Measurements from ENCODE around the gene ASB1.

DNA sequence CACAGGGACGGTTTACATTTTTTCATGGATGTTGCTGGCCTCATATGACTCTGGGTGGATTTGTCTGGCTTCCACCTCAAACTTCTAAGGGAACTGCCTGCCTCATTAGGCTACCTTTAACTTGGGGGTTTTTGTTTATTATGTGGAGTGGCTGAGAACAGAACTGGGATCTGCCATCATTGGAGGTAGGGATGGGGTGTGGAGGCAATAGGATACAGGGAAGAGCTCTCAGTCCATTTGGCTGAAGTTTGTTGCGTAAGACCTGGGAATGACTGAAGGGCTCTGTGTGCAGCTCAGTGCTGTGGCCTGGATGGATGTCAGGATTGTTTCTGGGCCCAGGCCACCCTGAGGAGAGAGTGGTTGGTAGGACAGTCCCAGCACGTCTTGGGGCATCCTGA, 31.2 kb downstream of the ASB1 start:
- TF ChIP-seq, protein P1, sequence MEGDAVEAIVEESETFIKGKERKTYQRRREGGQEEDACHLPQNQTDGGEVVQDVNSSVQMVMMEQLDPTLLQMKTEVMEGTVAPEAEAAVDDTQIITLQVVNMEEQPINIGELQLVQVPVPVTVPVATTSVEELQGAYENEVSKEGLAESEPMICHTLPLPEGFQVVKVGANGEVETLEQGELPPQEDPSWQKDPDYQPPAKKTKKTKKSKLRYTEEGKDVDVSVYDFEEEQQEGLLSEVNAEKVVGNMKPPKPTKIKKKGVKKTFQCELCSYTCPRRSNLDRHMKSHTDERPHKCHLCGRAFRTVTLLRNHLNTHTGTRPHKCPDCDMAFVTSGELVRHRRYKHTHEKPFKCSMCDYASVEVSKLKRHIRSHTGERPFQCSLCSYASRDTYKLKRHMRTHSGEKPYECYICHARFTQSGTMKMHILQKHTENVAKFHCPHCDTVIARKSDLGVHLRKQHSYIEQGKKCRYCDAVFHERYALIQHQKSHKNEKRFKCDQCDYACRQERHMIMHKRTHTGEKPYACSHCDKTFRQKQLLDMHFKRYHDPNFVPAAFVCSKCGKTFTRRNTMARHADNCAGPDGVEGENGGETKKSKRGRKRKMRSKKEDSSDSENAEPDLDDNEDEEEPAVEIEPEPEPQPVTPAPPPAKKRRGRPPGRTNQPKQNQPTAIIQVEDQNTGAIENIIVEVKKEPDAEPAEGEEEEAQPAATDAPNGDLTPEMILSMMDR (IDR thresholded peaks at IDR 0.05): no peak
- TF ChIP-seq POLR2A (IDR thresholded peaks at IDR 0.05): no peak
- TF ChIP-seq POLR2AphosphoS5 (IDR thresholded peaks at IDR 0.05; ENCODE audit: insufficient read depth in 1 of 2, low read depth in 1 of 2): no peak

All from vagina (tissue), 2 donors.